Mesenchymal stem cell (in vitro differentiated cells and primary cell): ENCODE measurements around the gene RFX1.
A peak's percentile ranks its signal among the peaks of the same experiment; 100 is the strongest.

Experiments used
- DNase-seq: peaks from one replicate; pipeline ENCODE4 v3.0.0-alpha.2; 2013
- H2AFZ ChIP-seq: one replicate; pipeline ENCODE4 v1.6.1; 2013; ENCODE audit warnings: low read depth, mild to moderate bottlenecking, control low read depth, inconsistent platforms, low read length, moderate library complexity
- H2AK5ac ChIP-seq: 2 replicates; pipeline ENCODE4 v1.6.1; 2013; ENCODE audit warnings: low read length, moderate library complexity, mild to moderate bottlenecking, inconsistent platforms; ENCODE audit not compliant: severe bottlenecking
- H2BK120ac ChIP-seq: one replicate; pipeline ENCODE4 v1.6.1; 2013; ENCODE audit warnings: low read depth, mild to moderate bottlenecking, inconsistent platforms, low read length, moderate library complexity
- H2BK12ac ChIP-seq, 2 experiments: one replicate each; pipeline ENCODE4 v1.6.1; 2013; ENCODE audit warnings: inconsistent platforms in 2 of 2, low read length in 2 of 2, mild to moderate bottlenecking in 2 of 2, moderate library complexity in 2 of 2, control low read depth in 1 of 2
- H2BK15ac ChIP-seq: one replicate; pipeline ENCODE4 v1.6.1; 2013; ENCODE audit warnings: mild to moderate bottlenecking, low read depth, inconsistent platforms; ENCODE audit not compliant: poor library complexity, severe bottlenecking
- H2BK5ac ChIP-seq: 2 replicates; pipeline ENCODE4 v1.6.1; 2013; ENCODE audit warnings: low read depth, mild to moderate bottlenecking, low read length, control low read depth, inconsistent platforms; ENCODE audit not compliant: poor library complexity, severe bottlenecking
- H3K14ac ChIP-seq, 2 experiments: one replicate each; pipeline ENCODE4 v1.6.1; 2013; ENCODE audit warnings: inconsistent platforms in 2 of 2, low read length in 2 of 2, control low read depth in 1 of 2, mild to moderate bottlenecking in 1 of 2, moderate library complexity in 1 of 2
- H3K18ac ChIP-seq, 2 experiments: one replicate each; pipeline ENCODE4 v1.6.1; 2013; ENCODE audit warnings: inconsistent platforms in 2 of 2, low read length in 2 of 2, control low read depth in 1 of 2, low read depth in 1 of 2, mild to moderate bottlenecking in 1 of 2
- H3K23ac ChIP-seq, 2 experiments: one replicate each; pipeline ENCODE4 v1.6.1; 2013; ENCODE audit warnings: inconsistent platforms in 2 of 2, low read length in 2 of 2, mild to moderate bottlenecking in 2 of 2, moderate library complexity in 2 of 2, control low read depth in 1 of 2
- H3K27ac ChIP-seq: 2 replicates; pipeline ENCODE4 v1.5.1; 2013; ENCODE audit warnings: mild to moderate bottlenecking, moderate library complexity, low read length, control low read depth, inconsistent platforms; ENCODE audit not compliant: poor library complexity, severe bottlenecking
- H3K27me3 ChIP-seq, 2 experiments: 2 replicates each; pipeline versions ENCODE4 v1.6.1 to v1.7.0; 2013; ENCODE audit warnings: low read length in 2 of 2, mild to moderate bottlenecking in 2 of 2, moderate library complexity in 2 of 2, control low read depth in 1 of 2, inconsistent platforms in 1 of 2; ENCODE audit not compliant: control insufficient read depth in 1 of 2, insufficient read depth in 1 of 2
- H3K36me3 ChIP-seq, 2 experiments: 2 replicates each; pipeline versions ENCODE4 v1.6.1 to v1.7.0; 2013; ENCODE audit warnings: low read length in 2 of 2, control low read depth in 1 of 2, inconsistent platforms in 1 of 2, low read depth in 1 of 2, mild to moderate bottlenecking in 1 of 2; ENCODE audit not compliant: insufficient read depth in 2 of 2, control insufficient read depth in 1 of 2
- H3K4ac ChIP-seq, 2 experiments: one replicate each; pipeline ENCODE4 v1.6.1; 2013; ENCODE audit warnings: inconsistent platforms in 2 of 2, low read length in 2 of 2, mild to moderate bottlenecking in 2 of 2, moderate library complexity in 2 of 2, control low read depth in 1 of 2, low read depth in 1 of 2
- H3K4me1 ChIP-seq: 2 replicates; pipeline ENCODE4 v1.6.1; 2013; ENCODE audit warnings: low read depth, low read length, control low read depth; ENCODE audit not compliant: control insufficient read depth, insufficient read depth
- H3K4me2 ChIP-seq: 2 replicates; pipeline ENCODE4 v1.6.1; 2013; ENCODE audit warnings: low read length, mild to moderate bottlenecking, inconsistent platforms; ENCODE audit not compliant: poor library complexity, severe bottlenecking
- H3K4me3 ChIP-seq, 2 experiments: 2 replicates each; pipeline versions ENCODE4 v1.5.1 to v1.7.0; 2013; ENCODE audit warnings: low read length in 2 of 2, mild to moderate bottlenecking in 2 of 2, control low read depth in 1 of 2, low read depth in 1 of 2; ENCODE audit not compliant: insufficient read depth in 1 of 2
- H3K79me1 ChIP-seq: replicated peaks from 2 replicates; pipeline ENCODE4 v1.6.1; 2013; ENCODE audit warnings: mild to moderate bottlenecking, control low read depth, low read length, inconsistent platforms; ENCODE audit not compliant: poor library complexity, severe bottlenecking
- H3K9ac ChIP-seq: 2 replicates; pipeline ENCODE4 v1.7.0; 2013; ENCODE audit warnings: mild to moderate bottlenecking, low read length, moderate library complexity
- H3K9me3 ChIP-seq: 2 replicates; pipeline ENCODE4 v1.7.0; 2013; ENCODE audit warnings: mild to moderate bottlenecking, low read length; ENCODE audit not compliant: control insufficient read depth
- H4K8ac ChIP-seq: one replicate; pipeline ENCODE4 v1.6.1; 2013; ENCODE audit warnings: inconsistent platforms, mild to moderate bottlenecking, low read length, moderate library complexity
- H4K91ac ChIP-seq: one replicate; pipeline ENCODE4 v1.6.1; 2013; ENCODE audit warnings: mild to moderate bottlenecking, low read length, inconsistent platforms
- WGBS: methylation state at CpG from one replicate; pipeline ENCODE4 v1.1.7; 2013; ENCODE audit warnings: mixed read lengths; 5-methylcytosine and 5-hydroxymethylcytosine counted together

Gene RFX1

DNA sequence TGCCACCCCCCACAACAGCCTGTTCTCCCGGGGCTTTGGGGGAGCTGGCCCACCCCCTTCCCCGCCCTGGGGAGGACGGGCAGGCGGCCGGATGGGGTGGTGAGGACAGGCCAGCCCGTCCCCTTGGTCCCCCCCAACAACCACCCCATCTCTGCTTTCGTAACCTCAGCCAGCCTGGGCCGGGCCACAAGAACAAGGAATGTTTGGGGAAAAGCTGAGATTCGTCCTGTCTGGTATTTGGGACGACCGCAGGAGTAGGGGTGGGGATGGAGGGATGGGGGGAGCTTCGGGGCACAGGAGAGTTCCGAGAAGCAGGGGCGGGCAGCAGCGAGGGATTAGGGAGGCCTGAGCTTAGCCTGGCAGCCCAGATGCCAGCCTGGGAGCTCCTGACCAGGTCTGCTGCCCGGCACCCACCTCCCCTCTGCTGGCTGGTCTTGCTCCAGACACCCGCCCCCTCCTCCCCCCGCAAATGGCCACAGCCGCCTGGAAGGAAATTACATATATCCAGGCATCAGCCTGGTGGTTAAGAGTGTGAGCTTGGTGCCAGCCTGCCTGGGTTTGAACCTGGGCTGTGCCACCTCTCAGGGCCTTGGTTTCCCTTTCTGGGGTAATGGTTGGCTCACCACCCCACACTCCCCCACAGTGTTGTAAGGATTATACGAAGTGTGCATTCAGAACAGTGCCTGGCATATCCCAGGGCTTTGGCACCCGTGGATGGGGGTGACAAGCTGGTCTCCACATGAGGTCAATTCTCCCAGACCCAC is 67.6 kb downstream of the RFX1 start, which contains the start of gene PODNL1:
PODNL1 (minus strand) TSS at position 117 of the 764 bp plus-strand sequence. CDS start 236 bp downstream, outside the sequence.
- peak within 1 kb of the TSS; percentile 3 for H4K8ac ChIP-seq
- peak within 1 kb of the TSS; percentile 36 for H3K9ac ChIP-seq
- H4K91ac ChIP-seq, result peak within 1 kb of the TSS; percentile 3
- peak; percentile 22 for DNase-seq
- H3K27ac ChIP-seq, result no peak within 1 kb of the TSS
- peak within 1 kb of the TSS; percentile 15 for H2AFZ ChIP-seq
- H2BK120ac ChIP-seq, result no peak within 1 kb of the TSS
- no peak within 1 kb of the TSS for H3K14ac ChIP-seq
- H3K4me3 ChIP-seq, result peak within 1 kb of the TSS in 1 of 2 experiments; percentile 23
- 72% methylated on average over 14 of the region's 21 CpGs for WGBS
- no peak within 1 kb of the TSS for H3K4ac ChIP-seq
- H3K9me3 ChIP-seq, result peaks cover 6% of the 10 kb centered on the region
- H3K79me1 ChIP-seq, result no peaks in the 10 kb centered on the region
- no peak within 1 kb of the TSS for H3K18ac ChIP-seq
- no peak within 1 kb of the TSS for H3K4me2 ChIP-seq
- H2BK15ac ChIP-seq, result peak within 1 kb of the TSS; percentile 19
- H2BK12ac ChIP-seq, result peak within 1 kb of the TSS in 1 of 2 experiments; percentile 12
- H3K4me1 ChIP-seq, result peaks cover 16% of the 10 kb centered on the region
- H3K36me3 ChIP-seq, result no peaks in the 10 kb centered on the region
- H3K27me3 ChIP-seq, result peaks cover 4 to 39% of the 10 kb centered on the region in 2 experiments
- no peak within 1 kb of the TSS for H2BK5ac ChIP-seq
- no peak within 1 kb of the TSS for H2AK5ac ChIP-seq
- H3K23ac ChIP-seq, result no peak within 1 kb of the TSS

DNA sequence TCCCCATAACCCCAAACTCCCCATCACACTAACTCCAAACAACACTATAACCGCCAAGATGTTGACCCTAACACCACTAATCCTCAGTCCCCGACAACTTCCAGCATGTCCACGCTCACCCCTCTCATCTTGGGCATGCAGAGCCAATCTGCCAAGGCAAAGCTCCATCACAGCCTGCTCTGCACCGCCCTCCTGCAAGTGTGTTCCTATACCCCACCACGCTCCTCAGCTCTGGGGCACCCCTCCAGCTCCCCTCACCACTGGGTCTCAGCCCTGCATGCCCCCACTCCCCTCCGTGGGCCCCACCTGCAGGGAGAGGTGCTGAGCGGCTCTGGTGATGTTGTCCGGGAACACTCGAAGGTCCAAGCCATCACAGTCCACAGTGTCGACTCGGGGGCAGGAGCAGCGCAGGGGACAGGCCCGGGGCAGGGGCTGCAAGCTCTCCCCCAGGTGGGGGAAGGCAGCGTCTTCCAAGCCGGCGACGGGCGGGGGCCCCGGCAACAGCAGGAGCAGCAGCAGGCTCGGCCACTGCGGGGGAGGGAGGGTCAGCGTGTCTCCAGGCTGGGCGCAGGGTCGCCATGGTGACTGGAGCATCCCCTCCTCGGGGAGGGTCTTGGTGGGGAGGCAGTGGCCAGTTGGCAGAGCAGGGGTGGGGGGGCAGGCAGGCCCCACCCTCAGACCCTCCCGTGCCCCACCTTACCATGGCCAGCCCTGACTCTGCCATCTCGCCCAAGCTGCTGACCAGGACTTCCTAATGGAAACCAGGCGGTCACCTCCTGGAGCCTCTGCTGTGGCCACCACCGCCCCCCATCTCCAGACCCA is 68.4 kb downstream of the RFX1 start:
- 60% methylated on average over 21 of the region's 29 CpGs for WGBS
- peaks cover 6% of the 10 kb centered on the region for H3K9me3 ChIP-seq

DNA sequence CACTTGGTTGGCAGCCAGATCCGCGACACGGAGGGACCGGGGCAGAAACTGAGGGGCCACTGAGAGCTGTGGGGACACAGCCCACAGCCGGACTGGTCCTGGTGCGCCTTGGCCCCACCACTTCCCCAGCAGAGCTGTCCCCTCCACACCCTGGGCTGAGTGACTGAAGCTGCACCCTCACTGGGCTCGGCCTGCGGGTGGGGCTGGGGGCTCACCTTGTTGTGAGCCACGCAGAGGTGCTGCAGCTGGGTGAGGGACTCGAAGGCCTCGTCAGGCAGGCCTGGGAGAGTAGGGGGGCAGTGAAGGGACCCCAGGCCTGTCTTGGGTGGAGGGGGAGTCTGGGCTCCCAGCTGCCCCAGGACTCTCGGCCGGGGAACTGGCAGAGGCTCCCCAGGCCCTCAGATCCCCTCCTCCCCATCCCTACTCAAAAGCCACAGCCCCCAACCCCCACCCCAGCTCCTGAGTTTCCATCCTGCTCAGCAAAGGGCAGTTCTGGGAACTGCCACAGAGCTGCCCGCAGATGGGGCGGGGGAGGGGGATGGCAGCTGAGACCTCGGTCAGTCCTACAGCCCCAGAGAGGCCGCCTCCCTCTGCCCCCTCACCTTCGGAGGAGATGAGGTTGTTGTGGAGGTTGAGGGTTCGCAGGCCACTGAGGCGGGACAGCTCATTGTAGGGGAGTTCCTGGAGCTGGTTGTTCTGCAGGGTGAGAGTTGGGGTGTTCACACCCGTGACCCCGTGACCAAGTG is 70.2 kb downstream of the RFX1 start:
- Histone ChIP-seq H3K18ac (peak overlapping the region; percentile 18 to 53), H3K23ac (no peak overlapping the region), H4K8ac (peak overlapping the region; percentile 77), H3K36me3 (peaks cover 4 to 14% of the 10 kb centered on the region in 2 experiments), H3K27ac (no peak overlapping the region), H2AK5ac (no peak overlapping the region), H3K9me3 (no peaks in the 10 kb centered on the region), H3K4me3 (no peak overlapping the region), H3K14ac (peak overlapping the region in 1 of 2 experiments; percentile 41), H2BK5ac (no peak overlapping the region), H3K4me1 (peaks cover 16% of the 10 kb centered on the region), H2BK12ac (peak overlapping the region; percentile 33 to 71), H4K91ac (peak overlapping the region; percentile 81), H3K27me3 (peaks cover 4 to 37% of the 10 kb centered on the region in 2 experiments), H3K9ac (no peak overlapping the region), H3K4me2 (no peak overlapping the region), H2BK120ac (no peak overlapping the region), H2AFZ (no peak overlapping the region), H2BK15ac (no peak overlapping the region), H3K4ac (no peak overlapping the region), H3K79me1 (no peaks in the 10 kb centered on the region)
- DNase-seq, result no peak
- 79% methylated on average over 10 of the region's 22 CpGs for WGBS

More for the DNA sequence above, 68.4 kb downstream of the RFX1 start:
- H3K79me1 ChIP-seq, result no peaks in the 10 kb centered on the region
- peaks cover 4 to 42% of the 10 kb centered on the region in 2 experiments for H3K27me3 ChIP-seq
- H3K4me3 ChIP-seq, result peak overlapping the region in 1 of 2 experiments; percentile 23
- no peak overlapping the region for H2BK15ac ChIP-seq
- no peak overlapping the region for H2AFZ ChIP-seq
- peaks cover 0 to 4% of the 10 kb centered on the region in 2 experiments for H3K36me3 ChIP-seq
- H2BK12ac ChIP-seq, result no peak overlapping the region
- no peak overlapping the region for H3K9ac ChIP-seq
- no peak overlapping the region for H3K27ac ChIP-seq
- H3K14ac ChIP-seq, result no peak overlapping the region
- no peak for DNase-seq
- H3K4me1 ChIP-seq, result peaks cover 16% of the 10 kb centered on the region
- no peak overlapping the region for H3K4me2 ChIP-seq
- H2BK5ac ChIP-seq, result no peak overlapping the region
- H3K4ac ChIP-seq, result no peak overlapping the region
- peak overlapping the region; percentile 3 for H4K8ac ChIP-seq
- H3K23ac ChIP-seq, result no peak overlapping the region
- H3K18ac ChIP-seq, result no peak overlapping the region
- no peak overlapping the region for H2BK120ac ChIP-seq
- H2AK5ac ChIP-seq, result no peak overlapping the region
- H4K91ac ChIP-seq, result peak overlapping the region; percentile 3
